Glutamatergic neuron (in vitro differentiated cells): Measurements from ENCODE around the gene TMEM238. TPM values are rescaled to one million over a fixed set of nuclear protein-coding genes. Genes with fewer than 3 reads are reported as not detected.
"Not testable (repeated sequence)": the region's sequence is repeated elsewhere in the genome, so short reads cannot be mapped to it uniquely, and the experiment has no call there.

ENCODE experiments used
- DNase-seq: peaks from one replicate; pipeline ENCODE4 v3.0.0; 2022
- H3K27ac Mint-ChIP-seq: one replicate; pipeline ENCODE4 v1.8.0; 2020; ENCODE audit warnings: mild to moderate bottlenecking, mixed read lengths, inconsistent platforms; ENCODE audit not compliant: unreplicated experiment
- H3K27me3 Mint-ChIP-seq: one replicate; pipeline ENCODE4 v1.8.0; 2020; ENCODE audit warnings: mild to moderate bottlenecking, moderate library complexity, mixed read lengths, inconsistent platforms; ENCODE audit not compliant: unreplicated experiment
- H3K36me3 Mint-ChIP-seq: one replicate; pipeline ENCODE4 v1.8.0; 2020; ENCODE audit warnings: mild to moderate bottlenecking, mixed read lengths, inconsistent platforms; ENCODE audit not compliant: unreplicated experiment
- H3K4me1 Mint-ChIP-seq: one replicate; pipeline ENCODE4 v1.8.0; 2020; ENCODE audit warnings: mild to moderate bottlenecking, low read depth, mixed read lengths, inconsistent platforms; ENCODE audit not compliant: unreplicated experiment
- H3K4me3 Mint-ChIP-seq: one replicate; pipeline ENCODE4 v1.8.0; 2020; ENCODE audit warnings: mild to moderate bottlenecking, mixed read lengths, inconsistent platforms; ENCODE audit not compliant: unreplicated experiment
- H3K9me3 Mint-ChIP-seq: one replicate; pipeline ENCODE4 v1.8.0; 2020; ENCODE audit warnings: mild to moderate bottlenecking, moderate library complexity, mixed read lengths, inconsistent platforms; ENCODE audit not compliant: unreplicated experiment
- CTCF ChIP-seq: fragments of 200-600 bp; sonication (generic); IDR thresholded peaks from one replicate; pipeline ENCODE4 v1.5.0; 2021; ENCODE audit not compliant: partially characterized antibody, unreplicated experiment
- total RNA-seq: library from RNA; stranded (reverse); fragmentation: NEBNext Ultra II Directional; extraction: Animal tissue kit (Norgen Biotek cat#: 25700); gene quantifications from one replicate; pipeline ENCODE4 v1.2.1, GENCODE V29; 2021; ENCODE audit not compliant: unreplicated experiment

TMEM238 gene
- total RNA-seq, 1 donor from 2014 or later = 1.3 TPM

GRCh38 chr19:55333870-55334269 is 50.2 kb downstream of the TMEM238 start:
- H3K9me3 Mint-ChIP-seq = peaks cover 11% of the 10 kb centered on the region
- H3K27me3 Mint-ChIP-seq = peaks cover 11% of the 10 kb centered on the region
- H3K4me3 Mint-ChIP-seq = no peak overlapping the region
- H3K36me3 Mint-ChIP-seq = no peaks in the 10 kb centered on the region
- no peak for TF ChIP-seq CTCF
- no peak overlapping the region for H3K27ac Mint-ChIP-seq
- no peak for DNase-seq
- peaks cover 5% of the 10 kb centered on the region for H3K4me1 Mint-ChIP-seq

GRCh38 chr19:55329791-55330190 is 54.3 kb downstream of the TMEM238 start:
- DNase-seq, H3K27ac Mint-ChIP-seq, H3K4me1 Mint-ChIP-seq, H3K4me3 Mint-ChIP-seq, H3K36me3 Mint-ChIP-seq, H3K9me3 Mint-ChIP-seq, H3K27me3 Mint-ChIP-seq: not testable (repeated sequence)

Other genes with a start within 250 kb of the TMEM238 start
- gene TNNT1, start 235.1 kb downstream of the TMEM238 start, total RNA-seq = 19.3 TPM
- 3.3 TPM for gene TNNI3, start 226.6 kb downstream of the TMEM238 start, total RNA-seq
- gene DNAAF3, start 217.7 kb downstream of the TMEM238 start, total RNA-seq = 2.4 TPM
- gene SYT5, start 204.0 kb downstream of the TMEM238 start, total RNA-seq = 23.7 TPM
- 7.4 TPM for gene PTPRH, start 174.8 kb downstream of the TMEM238 start, total RNA-seq
- gene TMEM86B, start 155.5 kb downstream of the TMEM238 start, total RNA-seq = 7.6 TPM
- gene PPP6R1, start 125.3 kb downstream of the TMEM238 start, total RNA-seq = 82.3 TPM
- 41.5 TPM for gene HSPBP1, start 104.2 kb downstream of the TMEM238 start, total RNA-seq
- 223 TPM for gene BRSK1, start 100.3 kb downstream of the TMEM238 start, total RNA-seq
- not detected for gene TMEM150B, start 59.0 kb downstream of the TMEM238 start, total RNA-seq
- gene KMT5C, start 44.4 kb downstream of the TMEM238 start, total RNA-seq = 105 TPM
- 2.8 TPM for gene COX6B2, start 29.6 kb downstream of the TMEM238 start, total RNA-seq
- 0.17 TPM for gene GARIN5B, start 21.0 kb downstream of the TMEM238 start, total RNA-seq
- 18.1 TPM for gene IL11, start 13.8 kb downstream of the TMEM238 start, total RNA-seq
- 3.7 TPM for gene TMEM190, start 7.5 kb downstream of the TMEM238 start, total RNA-seq
- 1,087 TPM for gene RPL28, start 1.6 kb upstream of the TMEM238 start, total RNA-seq
- gene UBE2S, start 23.5 kb upstream of the TMEM238 start, total RNA-seq = 235 TPM
- gene SHISA7, start 59.0 kb upstream of the TMEM238 start, total RNA-seq = 3.2 TPM
- 24.9 TPM for gene ISOC2, start 77.3 kb upstream of the TMEM238 start, total RNA-seq
- not detected for gene C19orf85, start 80.5 kb upstream of the TMEM238 start, total RNA-seq
- 13.7 TPM for gene ZNF628, start 92.3 kb upstream of the TMEM238 start, total RNA-seq
- gene NAT14, start 100.9 kb upstream of the TMEM238 start, total RNA-seq = 125 TPM
- 7.6 TPM for gene SSC5D, start 104.1 kb upstream of the TMEM238 start, total RNA-seq
- 0.42 TPM for gene SBK2, start 152.8 kb upstream of the TMEM238 start, total RNA-seq
- not detected for gene SBK3, start 161.3 kb upstream of the TMEM238 start, total RNA-seq
- 48.9 TPM for gene ZNF579, start 196.6 kb upstream of the TMEM238 start, total RNA-seq
- 26.0 TPM for gene FIZ1, start 215.2 kb upstream of the TMEM238 start, total RNA-seq
- 6.7 TPM for gene ZNF524, start 216.0 kb upstream of the TMEM238 start, total RNA-seq
- gene ZNF865, start 221.4 kb upstream of the TMEM238 start, total RNA-seq = 14.6 TPM
- 8.4 TPM for gene ZNF784, start 240.3 kb upstream of the TMEM238 start, total RNA-seq